HG03064 (cell line): Measurements from ENCODE around the gene CAPN1.
"Not testable (repeated sequence)": the region's sequence is repeated elsewhere in the genome, so short reads cannot be mapped to it uniquely, and the experiment has no call there.

Experiments
- ATAC-seq: cut with Tn5 transposase; IDR thresholded peaks from one replicate; pipeline ENCODE4 v1.9.1; 2021; ENCODE audit warnings: low read depth; ENCODE audit not compliant: unreplicated experiment

The CAPN1 gene

DNA sequence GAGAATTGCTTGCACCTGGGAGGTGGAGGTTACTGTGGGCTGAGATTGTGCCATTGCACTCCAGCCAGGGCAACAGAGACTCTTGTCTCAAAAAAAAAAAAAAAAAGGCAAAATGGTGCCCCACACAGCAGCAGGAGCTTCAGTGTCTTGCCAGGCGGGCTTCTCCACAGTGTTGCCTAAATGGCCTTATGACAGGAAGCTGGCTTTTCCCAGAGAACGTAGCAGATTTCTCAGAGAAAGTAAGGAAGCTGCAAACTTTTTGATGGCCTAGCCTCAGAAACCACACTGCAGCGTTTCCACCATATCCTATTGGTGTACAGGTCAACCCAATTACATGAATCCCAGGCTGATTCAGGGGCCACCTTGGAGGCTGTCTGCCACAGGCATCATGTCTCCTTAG, 24.4 kb upstream of the CAPN1 start:
- no peak for ATAC-seq

DNA sequence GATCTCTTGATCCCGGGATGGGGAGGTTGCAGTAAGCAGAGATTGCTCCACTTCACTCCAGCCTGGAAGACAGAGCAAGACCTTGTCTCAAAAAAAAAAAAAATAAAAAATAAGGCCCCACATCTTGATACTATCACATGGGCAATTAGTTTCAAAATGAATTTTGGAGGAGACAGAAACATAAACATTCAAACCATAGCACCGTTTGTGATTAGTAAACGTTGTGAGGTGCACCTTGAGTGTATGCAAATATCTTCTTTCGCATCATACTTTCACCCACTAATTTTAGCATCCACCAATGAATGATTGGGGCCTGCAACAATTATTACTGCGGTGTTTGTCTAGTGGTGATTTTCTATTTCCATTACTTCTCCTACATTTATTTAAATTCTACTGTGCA, 22.7 kb upstream of the CAPN1 start:
- ATAC-seq: peak; percentile 78

DNA sequence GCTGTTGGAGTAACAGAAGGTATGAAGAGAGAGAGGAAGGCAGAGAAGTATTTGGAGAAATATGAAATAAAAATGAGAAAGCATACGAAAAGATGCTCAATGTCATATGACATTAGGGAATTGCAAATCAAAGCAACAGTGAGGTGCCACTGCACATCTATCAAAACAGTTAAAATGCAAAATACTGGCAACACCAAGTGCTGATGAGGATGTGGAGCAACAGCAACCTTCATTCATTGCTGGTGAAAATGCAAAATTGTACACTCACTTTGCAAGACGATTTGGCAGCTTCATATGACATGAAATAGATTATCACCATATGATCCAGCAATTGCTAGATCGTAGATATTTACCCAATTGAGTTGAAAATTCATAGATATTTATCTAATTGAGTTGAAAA, 21.1 kb upstream of the CAPN1 start:
- ATAC-seq: no peak

- ATAC-seq: no peak
These were observed 18.0 kb upstream of the CAPN1 start for GRCh38 chr11:65163684-65164083.

DNA sequence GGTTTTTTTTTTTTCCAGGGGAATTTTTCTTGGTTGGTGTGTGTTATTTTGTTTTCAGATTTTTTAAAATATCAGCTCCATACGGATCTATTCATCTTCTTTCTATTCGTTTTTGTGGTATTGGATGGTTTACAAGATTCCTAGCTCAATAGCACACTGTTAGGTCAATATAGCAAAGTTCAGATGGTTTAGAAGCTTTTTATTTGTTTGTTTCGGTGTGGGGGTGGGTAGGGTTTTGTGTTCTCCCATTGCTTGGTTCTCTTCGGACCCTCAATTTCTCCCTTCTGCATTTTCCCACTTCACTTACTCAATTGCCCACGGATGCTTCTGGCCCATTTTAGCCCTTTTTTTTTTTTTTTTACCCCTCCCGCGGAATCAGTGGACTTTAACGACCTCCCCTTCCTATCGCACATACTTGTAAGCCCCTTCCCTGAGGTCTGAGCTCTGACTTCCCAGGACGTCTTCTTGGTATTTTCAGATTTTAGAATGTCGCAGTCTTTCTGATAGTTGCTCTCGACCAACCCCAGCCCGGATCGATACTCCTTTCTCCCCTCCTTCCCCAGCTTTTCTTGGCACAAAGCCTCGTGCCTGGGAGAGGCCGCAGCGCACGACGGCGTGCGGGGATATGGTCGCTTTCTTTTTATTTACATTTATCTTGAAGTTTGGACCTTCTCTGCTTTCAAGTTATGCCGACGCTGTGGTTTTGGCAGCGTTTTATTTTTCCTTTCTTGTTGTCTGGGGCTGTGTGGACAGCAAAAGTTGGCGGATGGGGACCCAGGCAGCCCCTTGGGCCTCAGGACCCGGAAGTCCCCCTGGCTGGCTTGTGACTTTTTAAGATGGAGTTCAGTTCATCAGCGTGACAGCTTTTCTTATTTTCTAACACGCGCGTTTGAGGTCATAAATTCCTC, 16.1 kb upstream of the CAPN1 start:
- no peak for ATAC-seq

GRCh38 chr11:65166893-65167292, 14.8 kb upstream of the CAPN1 start:
- ATAC-seq: no peak

- ATAC-seq: no peak
These were observed 14.1 kb upstream of the CAPN1 start for GRCh38 chr11:65167656-65168055.

GRCh38 chr11:65169164-65169641, 12.5 kb upstream of the CAPN1 start:
- ATAC-seq: no peak

DNA sequence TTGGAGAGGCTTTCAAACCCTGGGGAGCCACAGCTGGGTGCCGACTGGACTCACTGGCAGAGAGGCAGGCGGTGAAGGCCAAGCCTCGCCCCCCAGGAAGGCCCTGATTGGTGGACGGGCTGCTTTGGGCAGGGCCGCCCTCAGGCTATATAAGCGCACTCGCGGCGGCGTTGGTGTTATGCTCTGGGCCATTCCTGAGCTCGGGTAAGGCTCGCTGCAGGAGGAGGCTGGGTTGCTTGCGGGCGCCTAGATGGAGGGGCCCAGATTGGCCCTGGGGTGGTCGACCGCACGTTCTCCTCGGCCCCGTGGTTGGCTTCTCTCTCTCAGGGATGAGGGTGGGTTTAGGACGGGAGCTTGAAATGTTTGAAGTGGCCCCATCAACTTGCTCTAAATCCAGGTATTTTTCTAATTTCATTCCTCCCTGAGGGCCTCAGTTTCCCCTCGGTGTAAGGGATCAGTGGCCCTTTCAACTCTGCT, 11.6 kb upstream of the CAPN1 start, which contains the start of gene SPDYC:
SPDYC (plus strand) TSS at position 176 of the 477 bp plus-strand sequence. CDS start 1,125 bp downstream, outside the sequence.
- no peak for ATAC-seq

DNA sequence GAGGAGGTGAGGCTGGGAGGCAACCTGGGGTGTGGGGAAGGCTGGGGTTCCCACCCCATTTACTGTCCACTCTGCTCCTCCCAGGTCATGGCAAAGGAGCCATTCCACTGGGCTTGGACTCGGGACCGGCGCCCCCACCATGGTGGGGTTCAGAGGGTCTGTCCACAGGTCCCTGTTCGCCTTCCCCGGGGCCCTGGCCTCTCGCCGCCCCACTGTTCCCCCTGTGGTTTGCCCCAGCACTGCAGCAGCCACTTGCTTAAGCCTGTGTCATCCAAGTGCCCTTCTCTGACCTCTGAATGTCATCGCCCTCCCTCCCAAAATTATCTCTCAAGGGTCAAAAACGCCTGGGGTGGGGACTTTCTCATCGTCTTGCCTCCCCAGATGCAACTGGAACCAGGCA, 9.1 kb upstream of the CAPN1 start:
- no peak for ATAC-seq

DNA sequence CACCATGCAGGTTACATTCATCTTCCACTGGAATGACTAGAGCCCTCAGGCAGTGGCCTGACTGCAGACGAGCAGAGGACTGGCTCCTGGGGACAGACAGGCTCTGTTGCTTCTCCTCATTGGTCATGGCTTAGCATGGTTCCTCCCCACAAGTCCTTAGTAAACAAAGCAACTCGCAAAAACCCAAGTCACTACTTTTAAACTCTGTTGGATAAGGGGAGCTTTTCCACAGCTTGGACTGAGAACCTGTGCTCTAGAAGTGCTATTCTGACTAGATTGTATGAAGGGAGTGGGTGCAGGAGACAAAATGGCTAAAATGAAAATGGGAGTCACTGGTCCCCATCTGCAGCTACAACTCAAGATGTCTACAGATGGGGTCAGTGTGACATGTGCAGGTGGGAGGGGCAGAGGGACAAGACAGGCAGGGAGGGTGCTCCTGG, 7.1 kb upstream of the CAPN1 start:
- ATAC-seq: not testable (repeated sequence)

GRCh38 chr11:65180877-65181568, 705 bp upstream of the CAPN1 start:
- ATAC-seq: peak; percentile 50

DNA sequence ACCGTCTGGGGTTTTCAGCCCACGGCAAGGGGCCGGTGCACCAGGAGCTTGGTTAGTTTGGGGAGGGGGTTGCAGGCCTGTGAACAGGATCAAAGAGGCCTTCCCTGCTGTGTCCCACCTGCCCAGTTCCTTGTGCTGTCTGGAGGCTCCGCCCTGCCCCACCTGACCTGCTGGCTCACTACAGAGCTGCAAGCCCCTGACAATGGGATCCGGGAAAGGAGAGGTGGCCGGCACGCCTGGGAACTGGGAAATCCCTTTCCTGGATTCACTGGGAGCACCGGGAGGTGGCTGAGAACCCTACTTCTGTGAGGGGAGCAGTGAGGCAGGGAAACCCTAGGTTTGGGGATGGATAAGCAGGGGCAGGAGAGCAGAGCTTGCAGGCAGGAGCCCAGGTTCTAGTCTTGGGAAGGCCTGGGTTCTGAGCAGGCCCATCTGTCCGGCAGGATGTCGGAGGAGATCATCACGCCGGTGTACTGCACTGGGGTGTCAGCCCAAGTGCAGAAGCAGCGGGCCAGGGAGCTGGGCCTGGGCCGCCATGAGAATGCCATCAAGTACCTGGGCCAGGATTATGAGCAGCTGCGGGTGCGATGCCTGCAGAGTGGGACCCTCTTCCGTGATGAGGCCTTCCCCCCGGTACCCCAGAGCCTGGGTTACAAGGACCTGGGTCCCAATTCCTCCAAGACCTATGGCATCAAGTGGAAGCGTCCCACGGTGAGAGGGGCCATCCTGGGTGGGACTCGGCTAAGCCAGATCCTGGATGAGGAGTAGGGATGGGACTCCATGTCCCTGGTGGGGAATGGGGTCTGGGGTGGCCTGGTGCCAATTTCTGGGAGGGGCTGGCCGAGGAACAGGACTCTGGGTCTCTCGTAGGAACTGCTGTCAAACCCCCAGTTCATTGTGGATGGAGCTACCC, 786 bp downstream of the CAPN1 start:
- no peak for ATAC-seq

DNA sequence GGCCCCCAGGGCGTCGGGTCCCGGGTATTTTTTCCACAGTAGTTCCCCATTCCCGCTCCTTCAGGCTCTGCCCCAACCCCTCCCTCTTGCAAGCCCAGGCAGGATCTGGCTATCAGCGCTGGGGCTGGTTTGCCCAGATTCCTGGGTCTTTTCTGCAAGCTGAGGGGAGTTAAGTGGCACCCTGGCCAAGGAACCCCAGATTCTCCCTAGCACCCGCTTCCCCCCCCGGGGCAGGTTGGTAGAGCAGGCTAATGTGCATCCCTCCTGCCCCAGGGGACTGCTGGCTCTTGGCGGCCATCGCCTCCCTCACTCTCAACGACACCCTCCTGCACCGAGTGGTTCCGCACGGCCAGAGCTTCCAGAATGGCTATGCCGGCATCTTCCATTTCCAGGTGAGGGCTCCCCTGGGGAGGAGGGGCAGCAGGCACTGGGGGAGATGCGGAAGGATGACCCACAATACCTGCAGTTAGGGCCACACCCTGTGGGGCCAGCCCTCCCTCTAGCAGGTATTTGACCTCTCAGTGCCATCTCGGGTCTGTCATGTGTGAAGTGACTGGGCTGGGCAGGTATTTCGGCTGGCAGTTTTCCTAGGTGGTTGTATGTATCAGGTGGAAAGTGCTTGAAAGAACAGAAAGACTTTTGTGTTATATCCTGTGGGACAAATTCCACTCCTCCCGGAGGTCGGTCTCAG, 1.6 kb downstream of the CAPN1 start:
- ATAC-seq: no peak

DNA sequence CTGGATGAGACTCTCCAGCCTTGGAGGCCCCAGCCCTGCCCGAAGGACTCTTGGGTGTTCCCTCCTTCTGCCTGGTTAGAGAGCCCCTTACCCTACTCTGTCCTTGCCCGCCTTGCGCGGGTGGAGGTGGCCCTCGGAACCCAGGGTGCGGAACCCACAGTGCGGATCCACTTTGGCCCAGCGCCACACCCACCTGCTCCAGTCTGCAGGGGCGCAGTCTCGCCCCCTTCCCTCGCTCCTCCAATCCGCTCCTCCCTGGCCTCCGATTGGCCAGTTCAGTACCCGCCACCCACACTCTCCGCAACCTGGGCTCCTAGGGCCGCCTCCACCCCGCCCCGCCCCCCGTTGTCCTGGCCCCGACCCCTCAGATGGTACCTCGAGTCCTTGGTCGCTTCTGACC, 2.4 kb downstream of the CAPN1 start:
- no peak for ATAC-seq

DNA sequence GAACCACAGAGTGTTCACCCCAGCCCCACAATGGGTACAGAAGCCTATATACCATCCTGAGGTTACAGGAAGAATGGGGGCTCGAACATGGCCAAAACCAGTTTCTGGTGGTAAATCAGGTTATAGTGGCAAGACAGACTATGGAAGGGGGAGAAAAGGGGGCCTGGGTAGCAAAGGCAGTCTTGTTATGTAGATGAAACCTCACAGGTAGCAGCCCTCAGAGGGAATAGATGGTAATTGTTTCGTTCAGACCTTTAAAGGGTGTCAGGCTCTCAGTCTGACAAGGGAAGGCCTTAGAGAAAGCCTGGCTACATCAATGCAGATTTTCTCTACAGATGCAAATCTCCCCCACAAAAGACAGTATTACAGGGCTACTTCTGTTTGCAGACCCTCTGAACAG, 3.4 kb downstream of the CAPN1 start:
- no peak for ATAC-seq

GRCh38 chr11:65185869-65186341, 4.2 kb downstream of the CAPN1 start:
- ATAC-seq: no peak

GRCh38 chr11:65186701-65187100, 5.0 kb downstream of the CAPN1 start:
- no peak for ATAC-seq

DNA sequence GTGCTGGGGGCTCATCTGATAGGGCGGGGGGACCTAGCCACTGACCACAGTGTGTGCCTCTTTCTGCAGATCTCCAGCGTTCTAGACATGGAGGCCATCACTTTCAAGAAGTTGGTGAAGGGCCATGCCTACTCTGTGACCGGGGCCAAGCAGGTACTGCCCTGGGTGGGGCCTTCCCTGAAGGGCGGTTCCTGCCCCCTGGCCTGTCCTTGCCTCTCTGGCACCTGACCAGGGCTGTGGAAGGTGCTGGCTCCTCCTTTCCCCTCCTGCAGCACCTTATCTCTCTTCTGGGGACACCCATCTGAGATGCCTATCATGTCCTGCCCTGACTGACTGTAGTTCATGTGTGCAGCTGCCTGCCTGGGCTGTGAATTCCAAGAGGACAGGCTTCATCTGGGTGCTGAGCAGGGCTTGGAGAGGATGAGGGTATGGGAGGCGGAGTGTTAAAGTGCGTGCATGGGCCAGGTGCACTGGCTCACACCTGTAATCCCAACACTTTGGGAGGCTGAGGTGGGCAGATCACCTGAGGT, 5.5 kb downstream of the CAPN1 start:
- ATAC-seq: no peak
